ENCODE measurements around the gene OXCT2.

GRCh38 chr1:39789571-39790110, 18.5 kb upstream of the OXCT2 start:
- TF ChIP-seq CTCF (CRISPR knock-in tag; IDR thresholded peaks at IDR 0.05) (no peak), NCOA1 (CRISPR knock-in tag; IDR thresholded peaks at IDR 0.05) (no peak), NFE2L1 (CRISPR knock-in tag; IDR thresholded peaks at IDR 0.05; ENCODE audit: borderline replicate concordance) (no peak), KAT7 (CRISPR knock-in tag; IDR thresholded peaks at IDR 0.05; ENCODE audit: borderline replicate concordance) (no peak)
